Body of pancreas (tissue), 4 donors: ENCODE data around the gene NGDN.

Source experiments
- POLR2A ChIP-seq, 3 donors: fragments of 450-650 bp; IDR thresholded peaks; one replicate each; pipeline ENCODE4 v1.6.1; 2016; ENCODE audit warnings: antibody characterized with exemption in 3 of 3, mild to moderate bottlenecking in 2 of 3
- TF ChIP-seq, protein P1 (sequence below), 7 experiments: fragments of 450-650 bp in 4 of 7; fragments of 200-600 bp in 3 of 7; sonication (generic) in 3 of 7; IDR thresholded peaks; one replicate each; pipeline ENCODE4 v1.5.1; 2016 to 2019; ENCODE audit warnings: antibody characterized with exemption in 7 of 7

- TF ChIP-seq, protein P1, sequence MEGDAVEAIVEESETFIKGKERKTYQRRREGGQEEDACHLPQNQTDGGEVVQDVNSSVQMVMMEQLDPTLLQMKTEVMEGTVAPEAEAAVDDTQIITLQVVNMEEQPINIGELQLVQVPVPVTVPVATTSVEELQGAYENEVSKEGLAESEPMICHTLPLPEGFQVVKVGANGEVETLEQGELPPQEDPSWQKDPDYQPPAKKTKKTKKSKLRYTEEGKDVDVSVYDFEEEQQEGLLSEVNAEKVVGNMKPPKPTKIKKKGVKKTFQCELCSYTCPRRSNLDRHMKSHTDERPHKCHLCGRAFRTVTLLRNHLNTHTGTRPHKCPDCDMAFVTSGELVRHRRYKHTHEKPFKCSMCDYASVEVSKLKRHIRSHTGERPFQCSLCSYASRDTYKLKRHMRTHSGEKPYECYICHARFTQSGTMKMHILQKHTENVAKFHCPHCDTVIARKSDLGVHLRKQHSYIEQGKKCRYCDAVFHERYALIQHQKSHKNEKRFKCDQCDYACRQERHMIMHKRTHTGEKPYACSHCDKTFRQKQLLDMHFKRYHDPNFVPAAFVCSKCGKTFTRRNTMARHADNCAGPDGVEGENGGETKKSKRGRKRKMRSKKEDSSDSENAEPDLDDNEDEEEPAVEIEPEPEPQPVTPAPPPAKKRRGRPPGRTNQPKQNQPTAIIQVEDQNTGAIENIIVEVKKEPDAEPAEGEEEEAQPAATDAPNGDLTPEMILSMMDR (IDR thresholded peaks at IDR 0.05), result no peak
- no peak for TF ChIP-seq POLR2A (IDR thresholded peaks at IDR 0.05)
These were observed 28.4 kb upstream of the NGDN start for GRCh38 chr14:23441076-23441475.
